ENCODE measurements around the gene MAST2. TPM values are rescaled to one million over a fixed set of nuclear protein-coding genes. Genes with fewer than 3 reads are reported as not detected.

MAST2 gene
- total RNA-seq, 1 experiment from 2014 or later: 36.2 TPM

- intact Hi-C loops (cut with micrococcal nuclease; ENCODE audit: unreplicated experiment): no loop called here
- H3K4me1 Mint-ChIP-seq (ENCODE audit: low read depth, unreplicated experiment): peaks cover 23% of the 10 kb centered on the region
- H3K4me3 Mint-ChIP-seq (ENCODE audit: low read depth, unreplicated experiment): peak overlapping the region; percentile 63
- CTCF ChIA-PET: interaction anchor here (0.5 to 1.5 kb wide), 5 partner anchors 34 to 377 kb away, joined by 3 to 4 read pairs (median 3); partner anchors contain the start of genes GPBP1L1 and PIK3R3
- BruUV-seq (replicated peaks): TSS peak; percentile 92
- H3K27me3 Mint-ChIP-seq (ENCODE audit: unreplicated experiment): no peaks in the 10 kb centered on the region
- no peaks in the 10 kb centered on the region for H3K9me3 Mint-ChIP-seq (ENCODE audit: low read depth, unreplicated experiment)
- peaks cover 4% of the 10 kb centered on the region for H3K36me3 Mint-ChIP-seq (ENCODE audit: insufficient read depth, unreplicated experiment)
- no peak for TF ChIP-seq CTCF (IDR thresholded peaks at IDR 0.05; ENCODE audit: unreplicated experiment)
- H3K27ac Mint-ChIP-seq (ENCODE audit: unreplicated experiment): peak overlapping the region; percentile 13
- peak; percentile 22 for DNase-seq
Observed at GRCh38 chr1:46062651-46063319, 259.4 kb downstream of the MAST2 start.

- peaks cover 23% of the 10 kb centered on the region for H3K4me1 Mint-ChIP-seq (ENCODE audit: low read depth, unreplicated experiment)
- H3K9me3 Mint-ChIP-seq (ENCODE audit: low read depth, unreplicated experiment): no peaks in the 10 kb centered on the region
- no peak for TF ChIP-seq CTCF (IDR thresholded peaks at IDR 0.05; ENCODE audit: unreplicated experiment)
- intact Hi-C loops (cut with micrococcal nuclease; ENCODE audit: unreplicated experiment): no loop called here
- H3K36me3 Mint-ChIP-seq (ENCODE audit: insufficient read depth, unreplicated experiment): peaks cover 4% of the 10 kb centered on the region
- CTCF ChIA-PET: interaction anchor here (1.5 kb wide), 1 partner anchor 67 kb away, joined by 3 read pairs; the partner anchor contains the start of gene PIK3R3
- H3K27me3 Mint-ChIP-seq (ENCODE audit: unreplicated experiment): no peaks in the 10 kb centered on the region
- no peak overlapping the region for H3K4me3 Mint-ChIP-seq (ENCODE audit: low read depth, unreplicated experiment)
- H3K27ac Mint-ChIP-seq (ENCODE audit: unreplicated experiment): no peak overlapping the region
- DNase-seq: no peak
- BruUV-seq (replicated peaks): TSS peak; percentile 63
Observed at GRCh38 chr1:46064708-46065107, 261.3 kb downstream of the MAST2 start.

GRCh38 chr1:46065405-46065804 is 262.0 kb downstream of the MAST2 start:
- intact Hi-C loops (cut with micrococcal nuclease; ENCODE audit: unreplicated experiment): no loop called here
- no TSS peak for BruUV-seq (replicated peaks)
- peak; percentile 7 for DNase-seq
- no peaks in the 10 kb centered on the region for H3K9me3 Mint-ChIP-seq (ENCODE audit: low read depth, unreplicated experiment)
- no peaks in the 10 kb centered on the region for H3K27me3 Mint-ChIP-seq (ENCODE audit: unreplicated experiment)
- peaks cover 4% of the 10 kb centered on the region for H3K36me3 Mint-ChIP-seq (ENCODE audit: insufficient read depth, unreplicated experiment)
- CTCF ChIA-PET: no interaction called here
- H3K4me3 Mint-ChIP-seq (ENCODE audit: low read depth, unreplicated experiment): no peak overlapping the region
- TF ChIP-seq CTCF (IDR thresholded peaks at IDR 0.05; ENCODE audit: unreplicated experiment): no peak
- H3K4me1 Mint-ChIP-seq (ENCODE audit: low read depth, unreplicated experiment): peaks cover 23% of the 10 kb centered on the region
- no peak overlapping the region for H3K27ac Mint-ChIP-seq (ENCODE audit: unreplicated experiment)

- no peak for DNase-seq
- CTCF ChIA-PET: interaction anchor here (1.2 kb wide), 1 partner anchor 17 kb away, joined by 4 read pairs; no protein-coding TSS in a partner anchor
- BruUV-seq (replicated peaks): no TSS peak
- Mint-ChIP-seq H3K36me3 (ENCODE audit: insufficient read depth, unreplicated experiment) (peaks cover 2% of the 10 kb centered on the region), H3K27me3 (ENCODE audit: unreplicated experiment) (no peaks in the 10 kb centered on the region), H3K9me3 (ENCODE audit: low read depth, unreplicated experiment) (no peaks in the 10 kb centered on the region), H3K27ac (ENCODE audit: unreplicated experiment) (no peak overlapping the region), H3K4me3 (ENCODE audit: low read depth, unreplicated experiment) (no peak overlapping the region), H3K4me1 (ENCODE audit: low read depth, unreplicated experiment) (peaks cover 21% of the 10 kb centered on the region)
- TF ChIP-seq CTCF (IDR thresholded peaks at IDR 0.05; ENCODE audit: unreplicated experiment): no peak
- intact Hi-C loops (cut with micrococcal nuclease; ENCODE audit: unreplicated experiment): no loop called here
Observed at GRCh38 chr1:46067652-46068051, 264.2 kb downstream of the MAST2 start.

All from Calu3 (cell line).